WTC11 (cell line): ENCODE results near the gene LAD1. TPM values are rescaled to one million over a fixed set of nuclear protein-coding genes. Genes with fewer than 3 reads are reported as not detected.

Experiments used
- ATAC-seq: fragments of 200-7000 bp; cut with Tn5 transposase; 2 replicates; pipeline ENCODE4 v1.10.0; 2021; ENCODE audit warnings: mild to moderate bottlenecking, moderate library complexity
- CTCF ChIA-PET: fragments of 300-600 bp; sonication (Branson Sonifier 250); formaldehyde crosslinking; loops from one replicate; lab custom pipeline; 2021; ENCODE audit warnings: antibody characterized with exemption; lab: Charles Lee
- POLR2A ChIA-PET: fragments of 350-600 bp; sonication (Branson Sonifier 250); formaldehyde crosslinking; loops from one replicate; lab custom pipeline; 2021; ENCODE audit warnings: antibody characterized with exemption; lab: Charles Lee
- DNase-seq: peaks from one replicate; pipeline ENCODE4 v3.0.0; 2021; ENCODE audit warnings: low spot score
- H3K27ac Mint-ChIP-seq: 2 replicates; pipeline ENCODE4 v1.8.0; 2021; ENCODE audit warnings: mixed read lengths
- H3K27me3 Mint-ChIP-seq: 2 replicates; pipeline ENCODE4 v1.8.0; 2021; ENCODE audit warnings: low read depth, mild to moderate bottlenecking, moderate library complexity, mixed read lengths
- H3K36me3 Mint-ChIP-seq: 2 replicates; pipeline ENCODE4 v1.8.0; 2021; ENCODE audit warnings: mixed read lengths
- H3K4me1 Mint-ChIP-seq: 2 replicates; pipeline ENCODE4 v1.8.0; 2022; ENCODE audit warnings: mixed read lengths
- H3K4me3 Mint-ChIP-seq: 2 replicates; pipeline ENCODE4 v1.8.0; 2021; ENCODE audit warnings: mild to moderate bottlenecking, moderate library complexity, mixed read lengths
- H3K9me3 Mint-ChIP-seq: 2 replicates; pipeline ENCODE4 v1.8.0; 2021; ENCODE audit warnings: mixed read lengths
- FOXP1 ChIP-seq: sonication (generic); formaldehyde crosslinking; IDR thresholded peaks from 2 replicates; pipeline ENCODE4 v1.8.0; 2022; ENCODE audit warnings: missing genetic modification reagents, mild to moderate bottlenecking, moderate library complexity, borderline replicate concordance
- HMGA2 ChIP-seq: fragments of 250-450 bp; sonication (Bioruptor Pico); IDR thresholded peaks from 2 replicates; pipeline ENCODE4 v1.4.0; 2021; ENCODE audit warnings: mild to moderate bottlenecking, moderate library complexity
- JUN ChIP-seq: sonication (generic); formaldehyde crosslinking; IDR thresholded peaks from 2 replicates; pipeline ENCODE4 v1.8.0; 2023; ENCODE audit warnings: mild to moderate bottlenecking, missing genetic modification reagents
- NR2C2 ChIP-seq: sonication (generic); formaldehyde crosslinking; IDR thresholded peaks from 2 replicates; pipeline ENCODE4 v1.8.0; 2022; ENCODE audit warnings: mild to moderate bottlenecking, missing genetic modification reagents
- PRRX2 ChIP-seq: fragments of 250-450 bp; sonication (Bioruptor Pico); IDR thresholded peaks from 2 replicates; pipeline ENCODE4 v1.8.0; 2021; ENCODE audit warnings: mild to moderate bottlenecking
- RELA ChIP-seq: sonication (generic); formaldehyde crosslinking; IDR thresholded peaks from 2 replicates; pipeline ENCODE4 v1.8.1; 2022; ENCODE audit warnings: missing genetic modification reagents, mild to moderate bottlenecking, borderline replicate concordance
- total RNA-seq: library from RNA; stranded (reverse); gene quantifications from 3 replicates; pipeline ENCODE4 v1.2.3, GENCODE V29; 2021
- TF ChIP-seq, protein P1 (sequence below): sonication (generic); formaldehyde crosslinking; conservative IDR thresholded peaks from 2 replicates; pipeline ENCODE4 v1.8.1; 2023; ENCODE audit warnings: mild to moderate bottlenecking, low read depth, missing genetic modification reagents, moderate library complexity
- TF ChIP-seq, protein P2 (sequence below): sonication (generic); formaldehyde crosslinking; IDR thresholded peaks from 2 replicates; pipeline ENCODE4 v1.8.1; 2023; ENCODE audit warnings: mild to moderate bottlenecking, missing genetic modification reagents, borderline replicate concordance
- TF ChIP-seq, protein P3 (sequence below): fragments of 250-450 bp; sonication (Bioruptor Pico); IDR thresholded peaks from 2 replicates; pipeline ENCODE4 v1.9.0; 2021; ENCODE audit warnings: mild to moderate bottlenecking
- TF ChIP-seq, protein P4 (sequence below): sonication (generic); formaldehyde crosslinking; IDR thresholded peaks from 2 replicates; pipeline ENCODE4 v1.8.0; 2023; ENCODE audit warnings: missing genetic modification reagents, mild to moderate bottlenecking, borderline replicate concordance
- TF ChIP-seq, protein P5 (sequence below): sonication (generic); formaldehyde crosslinking; IDR thresholded peaks from 2 replicates; pipeline ENCODE4 v1.8.1; 2023; ENCODE audit warnings: mild to moderate bottlenecking, missing genetic modification reagents

The LAD1 gene
- total RNA-seq, 1 experiment from 2014 or later, result 14.9 TPM

DNA sequence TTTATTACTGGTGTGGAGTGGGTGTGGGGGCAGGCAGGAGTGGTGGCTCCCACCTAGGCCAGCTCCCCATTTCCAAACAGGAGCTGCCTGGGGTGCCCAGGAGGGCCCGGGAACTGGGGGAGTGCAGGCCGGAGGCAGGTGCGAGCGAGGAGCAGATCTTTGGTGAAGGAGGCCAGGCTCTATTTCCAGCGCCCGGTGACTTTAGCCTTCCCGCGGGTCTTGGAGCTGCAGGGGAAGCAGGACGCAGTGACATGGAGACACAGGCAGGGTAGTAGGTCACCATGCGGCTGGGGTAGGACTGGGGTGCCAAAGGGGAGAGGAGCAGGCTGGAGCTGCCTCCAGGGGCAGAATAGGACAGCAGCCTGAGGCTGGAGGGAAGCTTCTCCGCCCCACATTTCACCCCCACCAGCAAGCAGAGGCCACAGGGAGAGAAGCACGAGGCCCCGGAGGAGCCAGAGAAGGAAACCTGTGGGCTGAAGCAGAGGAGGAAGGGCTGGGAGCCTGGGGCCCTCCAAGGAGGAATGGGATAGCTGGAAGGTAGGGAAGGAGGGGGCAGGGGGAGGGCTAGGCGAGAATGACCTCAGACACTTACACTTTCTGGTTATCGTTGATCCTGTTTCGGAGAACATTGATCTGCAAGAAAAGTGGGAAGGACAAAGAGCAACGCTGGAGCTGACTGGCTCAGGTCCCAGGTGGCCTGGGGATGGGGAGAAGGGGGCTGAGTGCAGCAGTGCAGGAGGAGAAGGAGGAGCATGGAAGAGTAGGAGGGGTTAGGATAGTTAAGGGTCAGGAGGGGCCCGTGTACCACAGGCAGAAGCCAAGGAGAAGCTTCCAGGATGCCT lies 39.9 kb downstream of the LAD1 start:
- Mint-ChIP-seq H3K9me3 (no peaks in the 10 kb centered on the region), H3K4me1 (peaks cover 18% of the 10 kb centered on the region), H3K36me3 (no peaks in the 10 kb centered on the region), H3K4me3 (no peak overlapping the region), H3K27me3 (peaks cover 3% of the 10 kb centered on the region; the same call in 1 of the 2 replicates), H3K27ac (peak overlapping the region; percentile 51; the same call in 1 of the 2 replicates)
- TF ChIP-seq FOXP1 (CRISPR knock-in tag) (no peak), RELA (CRISPR knock-in tag) (no peak)
- TF ChIP-seq, protein P1, sequence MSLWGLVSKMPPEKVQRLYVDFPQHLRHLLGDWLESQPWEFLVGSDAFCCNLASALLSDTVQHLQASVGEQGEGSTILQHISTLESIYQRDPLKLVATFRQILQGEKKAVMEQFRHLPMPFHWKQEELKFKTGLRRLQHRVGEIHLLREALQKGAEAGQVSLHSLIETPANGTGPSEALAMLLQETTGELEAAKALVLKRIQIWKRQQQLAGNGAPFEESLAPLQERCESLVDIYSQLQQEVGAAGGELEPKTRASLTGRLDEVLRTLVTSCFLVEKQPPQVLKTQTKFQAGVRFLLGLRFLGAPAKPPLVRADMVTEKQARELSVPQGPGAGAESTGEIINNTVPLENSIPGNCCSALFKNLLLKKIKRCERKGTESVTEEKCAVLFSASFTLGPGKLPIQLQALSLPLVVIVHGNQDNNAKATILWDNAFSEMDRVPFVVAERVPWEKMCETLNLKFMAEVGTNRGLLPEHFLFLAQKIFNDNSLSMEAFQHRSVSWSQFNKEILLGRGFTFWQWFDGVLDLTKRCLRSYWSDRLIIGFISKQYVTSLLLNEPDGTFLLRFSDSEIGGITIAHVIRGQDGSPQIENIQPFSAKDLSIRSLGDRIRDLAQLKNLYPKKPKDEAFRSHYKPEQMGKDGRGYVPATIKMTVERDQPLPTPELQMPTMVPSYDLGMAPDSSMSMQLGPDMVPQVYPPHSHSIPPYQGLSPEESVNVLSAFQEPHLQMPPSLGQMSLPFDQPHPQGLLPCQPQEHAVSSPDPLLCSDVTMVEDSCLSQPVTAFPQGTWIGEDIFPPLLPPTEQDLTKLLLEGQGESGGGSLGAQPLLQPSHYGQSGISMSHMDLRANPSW (CRISPR knock-in tag), result no peak
- TF ChIP-seq, protein P2, sequence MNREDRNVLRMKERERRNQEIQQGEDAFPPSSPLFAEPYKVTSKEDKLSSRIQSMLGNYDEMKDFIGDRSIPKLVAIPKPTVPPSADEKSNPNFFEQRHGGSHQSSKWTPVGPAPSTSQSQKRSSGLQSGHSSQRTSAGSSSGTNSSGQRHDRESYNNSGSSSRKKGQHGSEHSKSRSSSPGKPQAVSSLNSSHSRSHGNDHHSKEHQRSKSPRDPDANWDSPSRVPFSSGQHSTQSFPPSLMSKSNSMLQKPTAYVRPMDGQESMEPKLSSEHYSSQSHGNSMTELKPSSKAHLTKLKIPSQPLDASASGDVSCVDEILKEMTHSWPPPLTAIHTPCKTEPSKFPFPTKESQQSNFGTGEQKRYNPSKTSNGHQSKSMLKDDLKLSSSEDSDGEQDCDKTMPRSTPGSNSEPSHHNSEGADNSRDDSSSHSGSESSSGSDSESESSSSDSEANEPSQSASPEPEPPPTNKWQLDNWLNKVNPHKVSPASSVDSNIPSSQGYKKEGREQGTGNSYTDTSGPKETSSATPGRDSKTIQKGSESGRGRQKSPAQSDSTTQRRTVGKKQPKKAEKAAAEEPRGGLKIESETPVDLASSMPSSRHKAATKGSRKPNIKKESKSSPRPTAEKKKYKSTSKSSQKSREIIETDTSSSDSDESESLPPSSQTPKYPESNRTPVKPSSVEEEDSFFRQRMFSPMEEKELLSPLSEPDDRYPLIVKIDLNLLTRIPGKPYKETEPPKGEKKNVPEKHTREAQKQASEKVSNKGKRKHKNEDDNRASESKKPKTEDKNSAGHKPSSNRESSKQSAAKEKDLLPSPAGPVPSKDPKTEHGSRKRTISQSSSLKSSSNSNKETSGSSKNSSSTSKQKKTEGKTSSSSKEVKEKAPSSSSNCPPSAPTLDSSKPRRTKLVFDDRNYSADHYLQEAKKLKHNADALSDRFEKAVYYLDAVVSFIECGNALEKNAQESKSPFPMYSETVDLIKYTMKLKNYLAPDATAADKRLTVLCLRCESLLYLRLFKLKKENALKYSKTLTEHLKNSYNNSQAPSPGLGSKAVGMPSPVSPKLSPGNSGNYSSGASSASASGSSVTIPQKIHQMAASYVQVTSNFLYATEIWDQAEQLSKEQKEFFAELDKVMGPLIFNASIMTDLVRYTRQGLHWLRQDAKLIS (CRISPR knock-in tag), result no peak
- peak; percentile 46 for ATAC-seq
- CTCF ChIA-PET, result interaction anchor here (1.0 to 7.5 kb wide), 12 partner anchors 12 to 136 kb away, joined by 3 to 175 read pairs (median 7); partner anchors contain the start of gene TNNT2
- POLR2A ChIA-PET, result no interaction called here
- DNase-seq, result no peak

DNA sequence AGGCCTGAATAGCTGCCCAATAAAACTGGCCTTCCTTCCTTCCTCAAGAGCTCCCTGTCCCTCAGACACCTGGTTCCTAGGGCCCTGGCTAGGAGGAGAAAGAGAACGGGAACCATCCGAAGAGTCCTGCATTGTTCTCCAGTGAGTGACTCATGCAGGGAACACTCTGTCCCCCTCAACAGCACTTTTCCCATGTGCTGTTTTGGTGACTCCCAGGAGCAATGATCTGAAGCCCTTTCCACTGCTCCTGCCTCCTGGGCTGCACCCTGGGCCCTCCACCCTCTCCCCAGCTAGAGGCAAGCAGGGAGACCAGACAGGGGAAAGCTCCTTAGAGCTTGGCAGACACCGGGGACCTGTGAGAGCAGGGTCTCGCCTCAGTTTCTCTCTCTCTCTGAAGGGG lies 40.5 kb downstream of the LAD1 start:
- no peak overlapping the region for H3K27ac Mint-ChIP-seq
- DNase-seq, result no peak
- no peaks in the 10 kb centered on the region for H3K36me3 Mint-ChIP-seq
- H3K27me3 Mint-ChIP-seq, result peaks cover 3% of the 10 kb centered on the region; the same call in 1 of the 2 replicates
- TF ChIP-seq HMGA2 (CRISPR knock-in tag), result no peak
- TF ChIP-seq, protein P3, sequence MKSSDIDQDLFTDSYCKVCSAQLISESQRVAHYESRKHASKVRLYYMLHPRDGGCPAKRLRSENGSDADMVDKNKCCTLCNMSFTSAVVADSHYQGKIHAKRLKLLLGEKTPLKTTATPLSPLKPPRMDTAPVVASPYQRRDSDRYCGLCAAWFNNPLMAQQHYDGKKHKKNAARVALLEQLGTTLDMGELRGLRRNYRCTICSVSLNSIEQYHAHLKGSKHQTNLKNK (CRISPR knock-in tag), result no peak
- TF ChIP-seq JUN (CRISPR knock-in tag), result no peak
- no peak for TF ChIP-seq RELA (CRISPR knock-in tag)
- H3K9me3 Mint-ChIP-seq, result no peaks in the 10 kb centered on the region
- ATAC-seq, result no peak
- CTCF ChIA-PET, result interaction anchor here (1.0 to 7.5 kb wide), 10 partner anchors 11 to 136 kb away, joined by 3 to 175 read pairs (median 8); partner anchors contain the start of gene TNNT2
- POLR2A ChIA-PET, result no interaction called here
- peaks cover 19% of the 10 kb centered on the region for H3K4me1 Mint-ChIP-seq
- no peak overlapping the region for H3K4me3 Mint-ChIP-seq

DNA sequence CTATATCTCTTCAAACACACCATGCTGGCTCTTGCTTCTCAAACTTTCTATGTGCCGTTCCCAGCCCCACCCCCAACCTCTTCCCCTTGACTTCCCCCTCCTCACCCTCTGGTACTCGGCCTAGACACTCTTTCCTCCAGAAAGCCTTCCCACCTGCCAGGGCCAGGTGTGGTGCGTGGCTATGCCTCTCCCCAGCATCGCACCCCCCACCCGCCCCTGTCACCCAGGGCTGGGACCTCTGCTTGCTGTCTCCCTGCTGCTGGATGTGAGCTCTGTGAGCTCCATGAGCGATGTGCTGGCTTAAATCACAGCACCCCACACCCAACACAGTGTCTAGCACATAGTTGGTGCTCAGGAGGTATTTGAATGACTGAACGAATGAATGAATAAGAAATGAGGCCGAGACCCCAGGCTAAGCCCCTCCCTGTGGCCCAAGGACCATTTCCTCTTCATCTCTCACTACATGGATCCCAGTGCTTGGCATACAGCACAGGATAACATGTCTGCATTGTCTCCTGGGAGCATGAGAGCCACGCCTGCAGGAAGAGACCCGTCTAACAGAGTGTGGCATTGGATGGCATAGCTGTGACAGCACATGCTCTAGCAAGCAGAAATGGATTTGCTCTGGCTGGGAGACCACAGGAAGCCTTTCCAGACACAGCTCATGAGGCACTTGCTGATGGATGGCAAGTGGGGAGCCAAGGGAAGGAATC lies 41.3 kb downstream of the LAD1 start:
- Mint-ChIP-seq H3K4me1 (peaks cover 26% of the 10 kb centered on the region), H3K27ac (no peak overlapping the region), H3K4me3 (no peak overlapping the region), H3K9me3 (no peaks in the 10 kb centered on the region), H3K27me3 (no peaks in the 10 kb centered on the region; the same call in 1 of the 2 replicates), H3K36me3 (no peaks in the 10 kb centered on the region)
- CTCF ChIA-PET, result interaction anchor here (1.0 to 7.5 kb wide), 5 partner anchors 11 to 103 kb away, joined by 3 to 175 read pairs (median 8); no protein-coding TSS in a partner anchor
- DNase-seq, result peak; percentile 4
- POLR2A ChIA-PET, result no interaction called here
- no peak for ATAC-seq
- TF ChIP-seq, protein P1 (CRISPR knock-in tag), result no peak
- TF ChIP-seq NR2C2 (CRISPR knock-in tag) (no peak), PRRX2 (CRISPR knock-in tag) (no peak), HMGA2 (CRISPR knock-in tag) (no peak)
- TF ChIP-seq, protein P4, sequence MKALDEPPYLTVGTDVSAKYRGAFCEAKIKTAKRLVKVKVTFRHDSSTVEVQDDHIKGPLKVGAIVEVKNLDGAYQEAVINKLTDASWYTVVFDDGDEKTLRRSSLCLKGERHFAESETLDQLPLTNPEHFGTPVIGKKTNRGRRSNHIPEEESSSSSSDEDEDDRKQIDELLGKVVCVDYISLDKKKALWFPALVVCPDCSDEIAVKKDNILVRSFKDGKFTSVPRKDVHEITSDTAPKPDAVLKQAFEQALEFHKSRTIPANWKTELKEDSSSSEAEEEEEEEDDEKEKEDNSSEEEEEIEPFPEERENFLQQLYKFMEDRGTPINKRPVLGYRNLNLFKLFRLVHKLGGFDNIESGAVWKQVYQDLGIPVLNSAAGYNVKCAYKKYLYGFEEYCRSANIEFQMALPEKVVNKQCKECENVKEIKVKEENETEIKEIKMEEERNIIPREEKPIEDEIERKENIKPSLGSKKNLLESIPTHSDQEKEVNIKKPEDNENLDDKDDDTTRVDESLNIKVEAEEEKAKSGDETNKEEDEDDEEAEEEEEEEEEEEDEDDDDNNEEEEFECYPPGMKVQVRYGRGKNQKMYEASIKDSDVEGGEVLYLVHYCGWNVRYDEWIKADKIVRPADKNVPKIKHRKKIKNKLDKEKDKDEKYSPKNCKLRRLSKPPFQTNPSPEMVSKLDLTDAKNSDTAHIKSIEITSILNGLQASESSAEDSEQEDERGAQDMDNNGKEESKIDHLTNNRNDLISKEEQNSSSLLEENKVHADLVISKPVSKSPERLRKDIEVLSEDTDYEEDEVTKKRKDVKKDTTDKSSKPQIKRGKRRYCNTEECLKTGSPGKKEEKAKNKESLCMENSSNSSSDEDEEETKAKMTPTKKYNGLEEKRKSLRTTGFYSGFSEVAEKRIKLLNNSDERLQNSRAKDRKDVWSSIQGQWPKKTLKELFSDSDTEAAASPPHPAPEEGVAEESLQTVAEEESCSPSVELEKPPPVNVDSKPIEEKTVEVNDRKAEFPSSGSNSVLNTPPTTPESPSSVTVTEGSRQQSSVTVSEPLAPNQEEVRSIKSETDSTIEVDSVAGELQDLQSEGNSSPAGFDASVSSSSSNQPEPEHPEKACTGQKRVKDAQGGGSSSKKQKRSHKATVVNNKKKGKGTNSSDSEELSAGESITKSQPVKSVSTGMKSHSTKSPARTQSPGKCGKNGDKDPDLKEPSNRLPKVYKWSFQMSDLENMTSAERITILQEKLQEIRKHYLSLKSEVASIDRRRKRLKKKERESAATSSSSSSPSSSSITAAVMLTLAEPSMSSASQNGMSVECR (CRISPR knock-in tag), result no peak
- TF ChIP-seq, protein P5, sequence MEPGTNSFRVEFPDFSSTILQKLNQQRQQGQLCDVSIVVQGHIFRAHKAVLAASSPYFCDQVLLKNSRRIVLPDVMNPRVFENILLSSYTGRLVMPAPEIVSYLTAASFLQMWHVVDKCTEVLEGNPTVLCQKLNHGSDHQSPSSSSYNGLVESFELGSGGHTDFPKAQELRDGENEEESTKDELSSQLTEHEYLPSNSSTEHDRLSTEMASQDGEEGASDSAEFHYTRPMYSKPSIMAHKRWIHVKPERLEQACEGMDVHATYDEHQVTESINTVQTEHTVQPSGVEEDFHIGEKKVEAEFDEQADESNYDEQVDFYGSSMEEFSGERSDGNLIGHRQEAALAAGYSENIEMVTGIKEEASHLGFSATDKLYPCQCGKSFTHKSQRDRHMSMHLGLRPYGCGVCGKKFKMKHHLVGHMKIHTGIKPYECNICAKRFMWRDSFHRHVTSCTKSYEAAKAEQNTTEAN (CRISPR knock-in tag), result no peak
